Loucy (cell line): ENCODE measurements around the gene MORC3.
"Not testable (repeated sequence)": the region's sequence is repeated elsewhere in the genome, so short reads cannot be mapped to it uniquely, and the experiment has no call there.

Source experiments
- H2AFZ ChIP-seq: fragments of 200-600 bp; sonication (generic); 2 replicates; pipeline ENCODE4 v1.6.0; 2016; ENCODE audit warnings: antibody characterized with exemption, mild to moderate bottlenecking, low read length, moderate library complexity
- H3F3A ChIP-seq: fragments of 200-600 bp; 2 replicates; pipeline ENCODE4 v1.6.0; 2016; ENCODE audit warnings: antibody characterized with exemption, low read depth, mild to moderate bottlenecking
- H3K27me3 ChIP-seq: fragments of 200-600 bp; sonication (generic); 2 replicates; pipeline ENCODE4 v1.6.1; 2014; ENCODE audit warnings: low read length, mild to moderate bottlenecking; ENCODE audit not compliant: insufficient read depth, poor library complexity, severe bottlenecking
- H3K36me3 ChIP-seq: fragments of 200-600 bp; sonication (generic); 2 replicates; pipeline ENCODE4 v1.6.1; 2016; ENCODE audit warnings: low read length; ENCODE audit not compliant: insufficient read depth
- H3K4me1 ChIP-seq: fragments of 200-600 bp; sonication (generic); 2 replicates; pipeline ENCODE4 v1.5.1; 2014; ENCODE audit warnings: low read length, mild to moderate bottlenecking; ENCODE audit not compliant: insufficient read depth, poor library complexity, severe bottlenecking
- H3K4me2 ChIP-seq: fragments of 200-600 bp; sonication (generic); 2 replicates; pipeline ENCODE4 v1.6.0; 2014; ENCODE audit warnings: antibody characterized with exemption, low read length, low read depth, mild to moderate bottlenecking; ENCODE audit not compliant: poor library complexity, severe bottlenecking
- H3K4me3 ChIP-seq: fragments of 200-600 bp; sonication (generic); 2 replicates; pipeline ENCODE4 v1.5.1; 2014; ENCODE audit warnings: low read length, mild to moderate bottlenecking, mixed read lengths; ENCODE audit not compliant: poor library complexity, severe bottlenecking
- H3K79me2 ChIP-seq: fragments of 200-600 bp; sonication (generic); 2 replicates; pipeline ENCODE4 v1.6.1; 2014; ENCODE audit warnings: low read length; ENCODE audit not compliant: insufficient read depth
- H3K9ac ChIP-seq: fragments of 200-600 bp; sonication (generic); 2 replicates; pipeline ENCODE4 v1.6.0; 2014; ENCODE audit warnings: mild to moderate bottlenecking, low read depth, low read length, moderate library complexity; ENCODE audit not compliant: poor library complexity, severe bottlenecking
- H3K9me2 ChIP-seq: fragments of 200-600 bp; sonication (generic); replicated peaks from 2 replicates; pipeline ENCODE4 v1.6.1; 2016; ENCODE audit warnings: low read depth, low read length, mixed read lengths
- H3K9me3 ChIP-seq: fragments of 200-600 bp; sonication (generic); 2 replicates; pipeline ENCODE4 v1.6.1; 2014; ENCODE audit warnings: mild to moderate bottlenecking, antibody characterized with exemption, low read length, low read depth; ENCODE audit not compliant: insufficient read depth
- H4K20me1 ChIP-seq: fragments of 200-600 bp; sonication (generic); 2 replicates; pipeline ENCODE4 v1.6.0; 2014; ENCODE audit warnings: antibody characterized with exemption, low read length, mild to moderate bottlenecking; ENCODE audit not compliant: insufficient read depth, poor library complexity, severe bottlenecking
- EZH2phosphoT487 ChIP-seq: fragments of 200-600 bp; IDR thresholded peaks from 2 replicates; pipeline ENCODE4 v1.6.1; 2018; ENCODE audit warnings: antibody characterized with exemption, mild to moderate bottlenecking, moderate library complexity, borderline replicate concordance
- TF ChIP-seq, protein P1 (sequence below): fragments of 200-600 bp; sonication (generic); conservative IDR thresholded peaks from 2 replicates; pipeline ENCODE4 v1.5.1; 2014; ENCODE audit warnings: mild to moderate bottlenecking, antibody characterized with exemption, low read length

MORC3 gene

DNA sequence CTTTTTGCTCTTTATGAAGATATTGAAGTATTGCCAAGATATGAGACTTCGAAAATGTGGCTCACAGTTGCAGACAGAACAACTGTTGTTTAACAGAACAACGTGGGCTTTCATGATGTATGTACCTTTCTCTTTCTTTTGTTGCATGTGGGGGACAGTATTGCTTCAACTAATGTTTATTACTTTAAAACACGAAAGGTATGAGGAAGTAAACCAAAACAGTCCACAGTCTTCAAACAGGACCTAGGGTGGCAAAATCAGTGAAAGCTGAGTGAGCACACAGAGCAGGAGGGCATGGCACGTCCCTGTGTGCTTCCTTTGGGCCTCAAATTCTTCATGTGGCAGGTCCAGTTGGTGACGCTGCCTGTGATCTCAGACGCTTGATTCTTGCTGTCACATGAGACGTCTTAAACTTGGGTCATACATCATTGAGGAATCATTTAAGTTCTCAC is 57.4 kb downstream of the MORC3 start:
- Histone ChIP-seq H4K20me1 (no peaks in the 10 kb centered on the region), H3F3A (0 out of 2 replicates have a peak, but pooled peaks cover 3% of the 10 kb centered on the region), H3K4me2 (no peak overlapping the region), H3K9ac (no peak overlapping the region), H3K9me2 (no peaks in the 10 kb centered on the region), H3K36me3 (peaks cover 50% of the 10 kb centered on the region), H3K9me3 (no peaks in the 10 kb centered on the region), H3K79me2 (no peaks in the 10 kb centered on the region), H2AFZ (no peak overlapping the region), H3K4me3 (no peak overlapping the region), H3K27me3 (no peaks in the 10 kb centered on the region), H3K4me1 (no peaks in the 10 kb centered on the region)
- TF ChIP-seq, protein P1, sequence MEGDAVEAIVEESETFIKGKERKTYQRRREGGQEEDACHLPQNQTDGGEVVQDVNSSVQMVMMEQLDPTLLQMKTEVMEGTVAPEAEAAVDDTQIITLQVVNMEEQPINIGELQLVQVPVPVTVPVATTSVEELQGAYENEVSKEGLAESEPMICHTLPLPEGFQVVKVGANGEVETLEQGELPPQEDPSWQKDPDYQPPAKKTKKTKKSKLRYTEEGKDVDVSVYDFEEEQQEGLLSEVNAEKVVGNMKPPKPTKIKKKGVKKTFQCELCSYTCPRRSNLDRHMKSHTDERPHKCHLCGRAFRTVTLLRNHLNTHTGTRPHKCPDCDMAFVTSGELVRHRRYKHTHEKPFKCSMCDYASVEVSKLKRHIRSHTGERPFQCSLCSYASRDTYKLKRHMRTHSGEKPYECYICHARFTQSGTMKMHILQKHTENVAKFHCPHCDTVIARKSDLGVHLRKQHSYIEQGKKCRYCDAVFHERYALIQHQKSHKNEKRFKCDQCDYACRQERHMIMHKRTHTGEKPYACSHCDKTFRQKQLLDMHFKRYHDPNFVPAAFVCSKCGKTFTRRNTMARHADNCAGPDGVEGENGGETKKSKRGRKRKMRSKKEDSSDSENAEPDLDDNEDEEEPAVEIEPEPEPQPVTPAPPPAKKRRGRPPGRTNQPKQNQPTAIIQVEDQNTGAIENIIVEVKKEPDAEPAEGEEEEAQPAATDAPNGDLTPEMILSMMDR: no peak
- TF ChIP-seq EZH2phosphoT487: no peak

DNA sequence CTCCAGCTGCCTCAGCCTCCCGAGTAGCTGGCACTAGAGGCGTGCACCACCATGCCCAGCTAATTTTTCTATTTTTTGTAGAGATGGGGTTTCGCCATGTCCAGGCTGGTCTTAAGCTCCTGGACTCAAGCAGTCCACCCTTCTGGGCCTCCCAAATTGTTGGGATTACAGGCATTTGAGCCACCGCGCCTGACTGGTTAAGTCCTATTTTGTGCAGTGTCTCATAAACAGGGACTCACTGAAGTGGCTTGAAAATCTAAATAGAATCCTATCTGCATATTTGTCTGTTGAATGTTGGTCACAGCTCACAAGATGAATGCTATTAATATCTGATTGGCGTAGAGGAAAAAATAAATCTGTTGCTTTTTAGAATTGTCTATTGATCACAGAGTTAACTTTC is 59.3 kb downstream of the MORC3 start:
- Histone ChIP-seq H3K4me3 (no peak overlapping the region), H3K4me2 (no peak overlapping the region), H3F3A (0 out of 2 replicates have a peak, but pooled peaks cover 3% of the 10 kb centered on the region), H4K20me1 (no peaks in the 10 kb centered on the region), H3K9ac (no peak overlapping the region), H3K36me3 (peaks cover 34% of the 10 kb centered on the region; the same call in 1 of the 2 replicates), H2AFZ (no peak overlapping the region), H3K4me1 (no peaks in the 10 kb centered on the region), H3K79me2 (no peaks in the 10 kb centered on the region), H3K27me3 (no peaks in the 10 kb centered on the region), H3K9me2 (no peaks in the 10 kb centered on the region), H3K9me3 (no peaks in the 10 kb centered on the region)
- TF ChIP-seq, protein P1: no peak
- no peak for TF ChIP-seq EZH2phosphoT487

DNA sequence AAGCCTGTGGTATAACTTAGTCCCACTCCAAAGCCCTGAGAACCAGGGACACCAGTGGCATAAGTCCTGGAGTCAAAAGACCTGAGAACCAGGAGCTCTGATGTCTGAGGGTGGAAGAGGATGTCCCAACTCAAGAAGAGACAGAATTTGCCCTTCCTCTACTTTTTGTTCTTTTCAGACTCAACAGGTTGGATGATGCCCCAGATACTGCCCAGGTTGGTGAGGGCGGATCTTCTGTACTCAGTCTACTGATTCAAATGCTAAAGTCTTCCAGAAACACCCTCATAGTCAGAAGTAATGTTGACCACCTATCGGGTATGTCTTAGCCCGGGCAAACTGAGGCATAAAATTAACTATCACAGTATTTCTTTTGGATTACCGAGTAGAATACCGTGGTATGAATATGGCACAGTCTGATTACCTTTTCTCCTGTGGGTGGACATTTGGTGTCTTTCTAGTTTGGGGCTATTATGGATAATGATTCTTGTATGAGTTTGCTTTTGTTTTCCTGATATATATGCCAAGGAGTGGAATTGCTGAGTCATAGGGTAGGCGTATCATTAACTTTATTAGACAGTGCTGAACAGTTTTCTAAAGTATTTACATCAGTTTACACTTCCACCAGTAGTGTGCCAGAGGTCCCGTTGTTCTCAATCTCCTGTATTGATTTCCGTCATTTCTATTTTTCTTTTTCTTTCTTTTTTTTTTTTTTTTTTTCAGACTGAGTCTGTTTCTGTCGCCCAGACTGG is 62.0 kb downstream of the MORC3 start:
- Histone ChIP-seq H3K27me3 (no peaks in the 10 kb centered on the region), H4K20me1 (no peaks in the 10 kb centered on the region), H3K79me2 (peaks cover 9% of the 10 kb centered on the region), H3K4me2 (no peak overlapping the region), H2AFZ (no peak overlapping the region), H3K9ac (no peak overlapping the region), H3K4me1 (peaks cover 10% of the 10 kb centered on the region), H3K9me2 (no peaks in the 10 kb centered on the region), H3K36me3 (peaks cover 12% of the 10 kb centered on the region; the same call in 1 of the 2 replicates), H3K4me3 (no peak overlapping the region), H3K9me3 (no peaks in the 10 kb centered on the region), H3F3A (no peaks in the 10 kb centered on the region)
- TF ChIP-seq EZH2phosphoT487: no peak
- TF ChIP-seq, protein P1: no peak

DNA sequence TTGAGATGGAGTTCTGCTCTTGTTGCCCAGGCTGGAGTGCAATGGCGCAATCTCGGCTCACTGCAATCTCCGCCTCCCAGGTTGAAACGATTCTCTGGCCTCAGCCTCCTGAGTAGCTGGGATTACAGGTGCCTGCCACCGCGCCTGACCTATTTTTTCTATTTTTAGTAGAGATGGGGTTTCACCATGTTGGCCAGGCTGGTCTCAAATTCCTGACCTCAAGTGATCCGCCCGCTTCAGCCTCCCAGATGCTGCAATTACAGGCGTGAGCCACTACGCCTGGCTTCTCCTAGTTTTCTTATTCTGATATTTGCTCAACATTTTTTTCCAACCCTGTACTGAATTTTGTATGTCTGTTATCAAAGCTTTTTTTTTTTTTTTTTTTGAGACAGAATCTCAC is 62.7 kb downstream of the MORC3 start:
- H2AFZ ChIP-seq, H4K20me1 ChIP-seq, H3K4me2 ChIP-seq, H3F3A ChIP-seq, H3K4me3 ChIP-seq, H3K9ac ChIP-seq, H3K36me3 ChIP-seq, H3K9me2 ChIP-seq, H3K9me3 ChIP-seq, H3K27me3 ChIP-seq: not testable (repeated sequence)
- H3K79me2 ChIP-seq: peaks cover 16% of the 10 kb centered on the region
- H3K4me1 ChIP-seq: peaks cover 14% of the 10 kb centered on the region
